Endothelial cell of umbilical vein (primary cell): Measurements from ENCODE around the gene SMIM31. TPM values are rescaled to one million over a fixed set of nuclear protein-coding genes. Genes with fewer than 3 reads are reported as not detected.

ENCODE experiments used
- BruUV-seq: library from RNA; stranded (reverse); fragments of 400-500 nt; replicated peaks from 2 replicates; lab custom pipeline; 2021; lab: Mats Ljungman, UMichigan
- CTCF ChIA-PET: fragments of 300-600, 350-600 bp; sonication (Branson Sonifier 250); formaldehyde crosslinking; loops from one replicate; lab custom pipeline; 2021; ENCODE audit warnings: antibody characterized with exemption, inconsistent platforms; lab: Charles Lee
- POLR2A ChIA-PET: fragments of 300-600, 350-600 bp; sonication (Branson Sonifier 250); formaldehyde crosslinking; loops from one replicate; lab custom pipeline; 2021; ENCODE audit warnings: antibody characterized with exemption, inconsistent platforms; lab: Charles Lee
- DNase-seq: peaks from one replicate; pipeline ENCODE4 v3.0.0-alpha.2; 2011; ENCODE audit warnings: low read depth, low spot score
- FAIRE-seq: peaks from 2 replicates; lab custom pipeline; 2011; peaks lifted over from hg19 to GRCh38; lab: Jason Lieb, UNC
- H2AFZ ChIP-seq: 2 replicates; pipeline ENCODE4 v1.6.0; 2012; ENCODE audit warnings: low read depth, low read length, control low read depth, inconsistent platforms
- H3K27ac ChIP-seq: 2 replicates; pipeline ENCODE4 v1.5.1; 2011; ENCODE audit warnings: low read depth, mild to moderate bottlenecking, control low read depth, low read length, moderate library complexity; ENCODE audit not compliant: insufficient read depth
- H3K27me3 ChIP-seq, 2 experiments: 2 replicates each; pipeline versions ENCODE4 v1.6.0 to v1.6.1; 2011; ENCODE audit warnings: low read length in 2 of 2, mixed read lengths in 1 of 2; ENCODE audit not compliant: control insufficient read depth in 2 of 2, insufficient read depth in 2 of 2
- H3K36me3 ChIP-seq, 2 experiments: 2 replicates in 1 of 2; 3 replicates in 1 of 2; pipeline ENCODE4 v1.5.1; 2011; ENCODE audit warnings: low read length in 2 of 2, mild to moderate bottlenecking in 1 of 2, moderate library complexity in 1 of 2; ENCODE audit not compliant: control insufficient read depth in 2 of 2, insufficient read depth in 2 of 2; ENCODE audit errors: extremely low read depth in 1 of 2
- H3K4me1 ChIP-seq: 3 replicates; pipeline ENCODE4 v1.5.1; 2011; ENCODE audit warnings: mild to moderate bottlenecking, low read length; ENCODE audit not compliant: control insufficient read depth, insufficient read depth; ENCODE audit errors: extremely low read depth
- H3K4me2 ChIP-seq: 2 replicates; pipeline ENCODE4 v1.6.1; 2011; ENCODE audit warnings: low read length, control low read depth, mixed read lengths; ENCODE audit not compliant: insufficient read depth
- H3K4me3 ChIP-seq, 3 experiments: fragments of 200-600 bp in 1 of 3; sonication (generic), shearing (Covaris generic) in 1 of 3; replicated peaks in 1 of 3; 2 replicates each; pipeline ENCODE4 v1.5.1; 2011 to 2016; ENCODE audit warnings: control low read depth in 3 of 3, low read length in 3 of 3, mild to moderate bottlenecking in 2 of 3, inconsistent platforms in 1 of 3, low read depth in 1 of 3, moderate library complexity in 1 of 3; ENCODE audit not compliant: insufficient read depth in 1 of 3
- H3K79me2 ChIP-seq: 2 replicates; pipeline ENCODE4 v1.6.0; 2012; ENCODE audit warnings: low read length, inconsistent platforms; ENCODE audit not compliant: control insufficient read depth, insufficient read depth
- H3K9ac ChIP-seq: replicated peaks from 2 replicates; pipeline ENCODE3; 2011; ENCODE audit warnings: low read length, control low read depth; ENCODE audit not compliant: insufficient read depth; ENCODE audit errors: extremely low read depth
- H3K9me1 ChIP-seq: replicated peaks from 3 replicates; pipeline ENCODE4 v1.6.0; 2011; ENCODE audit warnings: mild to moderate bottlenecking, low read length; ENCODE audit not compliant: control insufficient read depth, insufficient read depth; ENCODE audit errors: extremely low read depth
- H3K9me3 ChIP-seq: replicated peaks from 2 replicates; pipeline ENCODE4 v1.5.1; 2012; ENCODE audit warnings: low read length, inconsistent platforms; ENCODE audit not compliant: control insufficient read depth, insufficient read depth
- H4K20me1 ChIP-seq: replicated peaks from 2 replicates; pipeline ENCODE3; 2011; ENCODE audit warnings: mild to moderate bottlenecking, low read length; ENCODE audit not compliant: control insufficient read depth, insufficient read depth; ENCODE audit errors: extremely low read depth
- EZH2 ChIP-seq: IDR thresholded peaks from 2 replicates; pipeline ENCODE4 v1.6.1; 2012; ENCODE audit warnings: borderline replicate concordance, low read depth, mild to moderate bottlenecking, moderate library complexity, low read length, inconsistent platforms; ENCODE audit not compliant: severe bottlenecking
- FOS ChIP-seq: IDR thresholded peaks from 2 replicates; pipeline ENCODE4 v1.6.1; 2011; ENCODE audit warnings: mild to moderate bottlenecking, low read length, moderate library complexity, borderline replicate concordance; ENCODE audit not compliant: insufficient read depth
- GATA2 ChIP-seq: IDR thresholded peaks from 2 replicates; pipeline ENCODE4 v1.7.0; 2011; ENCODE audit warnings: low read depth, mild to moderate bottlenecking, moderate library complexity, mixed read lengths, low read length; ENCODE audit not compliant: insufficient read length, insufficient read depth
- JUN ChIP-seq: IDR thresholded peaks from 2 replicates; pipeline ENCODE4 v1.6.1; 2011; ENCODE audit warnings: borderline replicate concordance, low read depth; ENCODE audit not compliant: insufficient read length, insufficient read depth
- MYC ChIP-seq: IDR thresholded peaks from one replicate; pipeline ENCODE4 v1.6.1; 2011; ENCODE audit warnings: mild to moderate bottlenecking, low read depth, low read length
- POLR2A ChIP-seq: IDR thresholded peaks from 2 replicates; pipeline ENCODE4 v1.6.1; 2012; ENCODE audit warnings: low read depth, mild to moderate bottlenecking, control low read depth, low read length
- POLR2AphosphoS5 ChIP-seq: IDR thresholded peaks from 2 replicates; pipeline ENCODE4 v1.6.1; 2012; ENCODE audit warnings: low read depth, mild to moderate bottlenecking, control low read depth, low read length, moderate library complexity; ENCODE audit not compliant: insufficient read depth
- dilution Hi-C: fragments of 300-500 bp; cut with MboI; formaldehyde crosslinking; loops from one replicate; pipeline ENCODE4 v1.15.0; 2019; ENCODE audit warnings: low sequenced_read_pairs; ENCODE audit not compliant: extremely low pct_ligation_motif_present
- intact Hi-C: fragments of 100-400 bp; cut with micrococcal nuclease; formaldehyde crosslinking; loops from one replicate; pipeline ENCODE4 v1.10.0; 2022
- polyA plus RNA-seq, 4 experiments: library from polyadenylated mRNA; depleted of rRNA in 3 of 4; stranded (reverse) in 3 of 4; unstranded in 1 of 4; fragments of >200 nt; gene quantifications; 2 replicates each; pipeline versions ENCODE4 v1.2.1 to v1.2.3, GENCODE V29; 2011 to 2012; ENCODE audit warnings: missing spikeins in 1 of 4
- total RNA-seq: library from RNA; stranded (reverse); gene quantifications from 2 replicates; pipeline ENCODE4 v1.2.3, GENCODE V29; 2021
- TF ChIP-seq, protein P1 (sequence below): IDR thresholded peaks from 2 replicates; pipeline ENCODE4 v1.6.1; 2011; ENCODE audit not compliant: insufficient read depth, insufficient read length
- TF ChIP-seq, protein P2 (sequence below), 2 donors: IDR thresholded peaks; 1 replicate in 1 of 2; 2 replicates in 1 of 2; pipeline ENCODE4 v1.5.1; 2011; ENCODE audit warnings: low read length in 2 of 2, mild to moderate bottlenecking in 2 of 2, moderate library complexity in 2 of 2, control low read depth in 1 of 2, inconsistent platforms in 1 of 2, low read depth in 1 of 2; ENCODE audit not compliant: insufficient read depth in 1 of 2; ENCODE audit errors: extremely low read depth in 1 of 2

SMIM31 gene
- total and polyA plus RNA-seq, 2 donors (not counting 3 experiments of a cell fraction or from before 2014, with no cell fraction given) = not detected

DNA sequence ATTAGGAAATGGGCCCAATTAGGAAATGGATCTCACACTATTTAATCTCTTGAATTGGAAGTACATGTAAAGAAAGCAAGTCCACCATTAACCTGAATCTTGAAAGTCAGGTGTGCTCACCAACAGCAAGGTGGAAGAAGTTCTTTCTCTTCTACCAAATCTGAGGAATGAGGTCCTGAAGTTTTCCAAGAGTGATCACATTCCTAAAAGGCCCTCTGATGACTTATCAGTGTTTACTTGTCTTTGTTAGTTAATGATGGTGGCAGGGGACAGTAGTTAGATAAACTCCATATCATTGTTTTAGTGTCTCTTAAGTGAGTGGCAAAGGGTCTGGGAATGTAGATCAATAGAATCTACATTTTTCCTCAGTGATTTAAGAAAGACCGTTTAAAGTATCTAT is 61.8 kb downstream of the SMIM31 start:
- Histone ChIP-seq H3K27ac (no peak overlapping the region), H2AFZ (no peak overlapping the region), H3K4me1 (no peaks in the 10 kb centered on the region), H3K79me2 (no peaks in the 10 kb centered on the region), H3K4me2 (no peak overlapping the region), H3K9ac (no peak overlapping the region), H3K9me1 (no peaks in the 10 kb centered on the region), H3K4me3 (no peak overlapping the region), H3K9me3 (no peaks in the 10 kb centered on the region), H3K36me3 (no peaks in the 10 kb centered on the region), H3K27me3 (no peaks in the 10 kb centered on the region), H4K20me1 (no peaks in the 10 kb centered on the region)
- TF ChIP-seq POLR2AphosphoS5 = no peak
- no peak for TF ChIP-seq EZH2
- no peak for TF ChIP-seq JUN
- no peak for TF ChIP-seq GATA2
- TF ChIP-seq, protein P1, sequence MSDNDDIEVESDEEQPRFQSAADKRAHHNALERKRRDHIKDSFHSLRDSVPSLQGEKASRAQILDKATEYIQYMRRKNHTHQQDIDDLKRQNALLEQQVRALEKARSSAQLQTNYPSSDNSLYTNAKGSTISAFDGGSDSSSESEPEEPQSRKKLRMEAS = no peak
- TF ChIP-seq, protein P2, sequence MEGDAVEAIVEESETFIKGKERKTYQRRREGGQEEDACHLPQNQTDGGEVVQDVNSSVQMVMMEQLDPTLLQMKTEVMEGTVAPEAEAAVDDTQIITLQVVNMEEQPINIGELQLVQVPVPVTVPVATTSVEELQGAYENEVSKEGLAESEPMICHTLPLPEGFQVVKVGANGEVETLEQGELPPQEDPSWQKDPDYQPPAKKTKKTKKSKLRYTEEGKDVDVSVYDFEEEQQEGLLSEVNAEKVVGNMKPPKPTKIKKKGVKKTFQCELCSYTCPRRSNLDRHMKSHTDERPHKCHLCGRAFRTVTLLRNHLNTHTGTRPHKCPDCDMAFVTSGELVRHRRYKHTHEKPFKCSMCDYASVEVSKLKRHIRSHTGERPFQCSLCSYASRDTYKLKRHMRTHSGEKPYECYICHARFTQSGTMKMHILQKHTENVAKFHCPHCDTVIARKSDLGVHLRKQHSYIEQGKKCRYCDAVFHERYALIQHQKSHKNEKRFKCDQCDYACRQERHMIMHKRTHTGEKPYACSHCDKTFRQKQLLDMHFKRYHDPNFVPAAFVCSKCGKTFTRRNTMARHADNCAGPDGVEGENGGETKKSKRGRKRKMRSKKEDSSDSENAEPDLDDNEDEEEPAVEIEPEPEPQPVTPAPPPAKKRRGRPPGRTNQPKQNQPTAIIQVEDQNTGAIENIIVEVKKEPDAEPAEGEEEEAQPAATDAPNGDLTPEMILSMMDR (IDR thresholded peaks at IDR 0.05; ENCODE audit: extremely low read depth in 1 of 2, insufficient read depth in 1 of 2, low read depth in 1 of 2, low read length in 2 of 2) = no peak
- no peak for TF ChIP-seq FOS
- no peak for TF ChIP-seq POLR2A
- TF ChIP-seq MYC = no peak
- FAIRE-seq = no peak
- POLR2A ChIA-PET = no interaction called here
- intact Hi-C loops = no loop called here
- dilution Hi-C loops = no loop called here
- CTCF ChIA-PET = no interaction called here
- BruUV-seq = no TSS peak
- DNase-seq = no peak
